ENCODE results near the gene TXN2.
"Not testable (repeated sequence)": the region's sequence is repeated elsewhere in the genome, so short reads cannot be mapped to it uniquely, and the experiment has no call there.

DNA sequence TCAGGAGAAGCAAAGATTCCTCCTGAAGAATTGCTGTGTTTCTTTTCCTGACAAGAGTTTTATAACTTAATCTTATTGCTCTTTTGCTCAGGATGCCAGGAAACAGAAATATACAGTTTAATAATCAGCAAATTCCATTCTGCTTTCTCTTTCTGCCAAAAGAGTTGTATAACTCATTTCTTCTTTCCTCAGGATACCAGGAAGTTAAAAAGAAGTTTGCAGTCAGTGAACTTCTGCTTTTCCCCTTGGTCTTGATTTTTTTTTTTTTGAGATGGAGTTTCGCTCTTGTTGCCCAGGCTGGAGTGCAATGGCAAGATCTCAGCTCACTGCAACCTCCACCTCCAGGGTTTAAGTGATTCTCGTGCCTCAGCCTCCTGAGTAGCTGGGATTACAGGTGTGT is 38.5 kb upstream of the TXN2 start:
- TF ChIP-seq, protein P1, sequence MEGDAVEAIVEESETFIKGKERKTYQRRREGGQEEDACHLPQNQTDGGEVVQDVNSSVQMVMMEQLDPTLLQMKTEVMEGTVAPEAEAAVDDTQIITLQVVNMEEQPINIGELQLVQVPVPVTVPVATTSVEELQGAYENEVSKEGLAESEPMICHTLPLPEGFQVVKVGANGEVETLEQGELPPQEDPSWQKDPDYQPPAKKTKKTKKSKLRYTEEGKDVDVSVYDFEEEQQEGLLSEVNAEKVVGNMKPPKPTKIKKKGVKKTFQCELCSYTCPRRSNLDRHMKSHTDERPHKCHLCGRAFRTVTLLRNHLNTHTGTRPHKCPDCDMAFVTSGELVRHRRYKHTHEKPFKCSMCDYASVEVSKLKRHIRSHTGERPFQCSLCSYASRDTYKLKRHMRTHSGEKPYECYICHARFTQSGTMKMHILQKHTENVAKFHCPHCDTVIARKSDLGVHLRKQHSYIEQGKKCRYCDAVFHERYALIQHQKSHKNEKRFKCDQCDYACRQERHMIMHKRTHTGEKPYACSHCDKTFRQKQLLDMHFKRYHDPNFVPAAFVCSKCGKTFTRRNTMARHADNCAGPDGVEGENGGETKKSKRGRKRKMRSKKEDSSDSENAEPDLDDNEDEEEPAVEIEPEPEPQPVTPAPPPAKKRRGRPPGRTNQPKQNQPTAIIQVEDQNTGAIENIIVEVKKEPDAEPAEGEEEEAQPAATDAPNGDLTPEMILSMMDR (conservative IDR thresholded peaks at IDR 0.05 in 1 of 2, IDR thresholded peaks at IDR 0.05 in 1 of 2; ENCODE audit: extremely low read depth in 1 of 2, insufficient read depth in 1 of 2, low read depth in 1 of 2, low read length in 2 of 2) = not testable (repeated sequence)
- TF ChIP-seq EZH2 (IDR thresholded peaks at IDR 0.05; ENCODE audit: borderline replicate concordance, low read length) = not testable (repeated sequence)
